HL-60 (cell line): ENCODE data around the gene KCNK7.

Experiments
- DNase-seq, 2 experiments: peaks; one replicate each; pipeline ENCODE4 v3.0.0-alpha.2; 2010 to 2020; ENCODE audit warnings: low read depth in 1 of 2, low spot score in 1 of 2
- H3K27ac ChIP-seq: fragments of 250-450 bp; sonication (Bioruptor Pico); replicated peaks from 2 replicates; pipeline ENCODE4 v1.5.1; 2020; ENCODE audit warnings: mild to moderate bottlenecking, moderate library complexity
- H3K27me3 ChIP-seq: fragments of 250-450 bp; sonication (Bioruptor Pico); 2 replicates; pipeline ENCODE4 v1.5.1; 2021; ENCODE audit warnings: mild to moderate bottlenecking, moderate library complexity; ENCODE audit not compliant: insufficient read depth, poor library complexity, severe bottlenecking
- H3K4me3 ChIP-seq: replicated peaks from 2 replicates; pipeline ENCODE4 v1.5.1; 2011; ENCODE audit warnings: mild to moderate bottlenecking, control low read depth, low read length; ENCODE audit not compliant: insufficient read depth
- CTCF ChIP-seq: IDR thresholded peaks from one replicate; pipeline ENCODE4 v1.5.1; 2011; ENCODE audit warnings: low read length, control low read depth, inconsistent platforms; ENCODE audit not compliant: insufficient read depth
- GABPA ChIP-seq: IDR thresholded peaks from 2 replicates; pipeline ENCODE4 v1.6.1; 2012; ENCODE audit warnings: low read depth
- POLR2AphosphoS5 ChIP-seq: IDR thresholded peaks from 2 replicates; pipeline ENCODE4 v1.6.1; 2012; ENCODE audit warnings: low read depth
- REST ChIP-seq: IDR thresholded peaks from 2 replicates; pipeline ENCODE4 v1.6.1; 2012; ENCODE audit warnings: low read depth; ENCODE audit not compliant: insufficient replicate concordance
- SPI1 ChIP-seq: IDR thresholded peaks from 2 replicates; pipeline ENCODE4 v1.6.1; 2012; ENCODE audit warnings: low read depth, mild to moderate bottlenecking, borderline replicate concordance

The KCNK7 gene

GRCh38 chr11:65618763-65619162 is 23.2 kb upstream of the KCNK7 start:
- TF ChIP-seq GABPA (no peak), CTCF (no peak), POLR2AphosphoS5 (no peak), REST (no peak), SPI1 (no peak)
- DNase-seq: no peak
- Histone ChIP-seq H3K27ac (no peak overlapping the region), H3K27me3 (no peaks in the 10 kb centered on the region), H3K4me3 (no peak overlapping the region)

GRCh38 chr11:65617990-65618751 is 22.6 kb upstream of the KCNK7 start:
- H3K27ac ChIP-seq: no peak overlapping the region
- H3K4me3 ChIP-seq: no peak overlapping the region
- DNase-seq: no peak
- no peaks in the 10 kb centered on the region for H3K27me3 ChIP-seq
- TF ChIP-seq GABPA (no peak), CTCF (no peak), SPI1 (no peak), POLR2AphosphoS5 (no peak)

- DNase-seq: no peak
- Histone ChIP-seq H3K27me3 (no peaks in the 10 kb centered on the region), H3K4me3 (peak overlapping the region; percentile 97), H3K27ac (no peak overlapping the region)
- no peak for TF ChIP-seq POLR2AphosphoS5
- no peak for TF ChIP-seq REST
- TF ChIP-seq CTCF: no peak
- TF ChIP-seq SPI1: no peak
- no peak for TF ChIP-seq GABPA
Observed at GRCh38 chr11:65617136-65617850, 21.7 kb upstream of the KCNK7 start.
